ENCODE data around the gene NKPD1.

DNA sequence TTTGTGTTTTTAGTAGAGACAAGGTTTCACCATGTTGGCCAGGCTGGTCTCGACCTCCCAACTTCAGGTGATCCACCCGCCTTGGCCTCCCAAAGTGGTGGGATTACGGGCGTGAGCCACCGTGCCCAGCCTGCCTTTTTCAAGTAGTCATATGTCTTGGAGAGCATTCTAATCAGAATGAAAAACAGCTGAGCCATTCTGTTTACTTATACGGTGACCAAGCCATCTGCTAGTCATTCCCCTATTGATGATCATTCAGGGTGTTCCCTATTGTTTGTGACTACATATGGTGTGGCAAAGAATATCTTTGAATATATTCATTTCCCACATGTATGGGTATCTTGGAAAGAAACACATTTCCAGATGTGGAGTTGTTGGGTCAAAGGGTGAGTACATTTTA is 35.0 kb upstream of the NKPD1 start:
- TF ChIP-seq, protein P1, sequence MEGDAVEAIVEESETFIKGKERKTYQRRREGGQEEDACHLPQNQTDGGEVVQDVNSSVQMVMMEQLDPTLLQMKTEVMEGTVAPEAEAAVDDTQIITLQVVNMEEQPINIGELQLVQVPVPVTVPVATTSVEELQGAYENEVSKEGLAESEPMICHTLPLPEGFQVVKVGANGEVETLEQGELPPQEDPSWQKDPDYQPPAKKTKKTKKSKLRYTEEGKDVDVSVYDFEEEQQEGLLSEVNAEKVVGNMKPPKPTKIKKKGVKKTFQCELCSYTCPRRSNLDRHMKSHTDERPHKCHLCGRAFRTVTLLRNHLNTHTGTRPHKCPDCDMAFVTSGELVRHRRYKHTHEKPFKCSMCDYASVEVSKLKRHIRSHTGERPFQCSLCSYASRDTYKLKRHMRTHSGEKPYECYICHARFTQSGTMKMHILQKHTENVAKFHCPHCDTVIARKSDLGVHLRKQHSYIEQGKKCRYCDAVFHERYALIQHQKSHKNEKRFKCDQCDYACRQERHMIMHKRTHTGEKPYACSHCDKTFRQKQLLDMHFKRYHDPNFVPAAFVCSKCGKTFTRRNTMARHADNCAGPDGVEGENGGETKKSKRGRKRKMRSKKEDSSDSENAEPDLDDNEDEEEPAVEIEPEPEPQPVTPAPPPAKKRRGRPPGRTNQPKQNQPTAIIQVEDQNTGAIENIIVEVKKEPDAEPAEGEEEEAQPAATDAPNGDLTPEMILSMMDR (IDR thresholded peaks at IDR 0.05): no peak
- TF ChIP-seq POLR2A (IDR thresholded peaks at IDR 0.05): no peak
